Fibroblast of lung (primary cell): ENCODE measurements around the gene CHCHD6. TPM values are rescaled to one million over a fixed set of nuclear protein-coding genes. Genes with fewer than 3 reads are reported as not detected.

Source experiments
- DNase-seq, 2 donors: peaks; one replicate each; pipeline versions ENCODE4 v3.0.0 to v3.0.0-alpha.2; 2010; ENCODE audit warnings: low read depth in 2 of 2
- H2AFZ ChIP-seq: 2 replicates; pipeline ENCODE4 v1.5.1; 2012; ENCODE audit warnings: low read length, control low read depth, inconsistent platforms
- H3K27ac ChIP-seq: 2 replicates; pipeline ENCODE4 v1.5.1; 2011; ENCODE audit warnings: low read length, control low read depth; ENCODE audit not compliant: insufficient read depth
- H3K27me3 ChIP-seq: 2 replicates; pipeline ENCODE4 v1.5.1; 2011; ENCODE audit warnings: mild to moderate bottlenecking, low read length; ENCODE audit not compliant: control insufficient read depth, insufficient read depth
- H3K36me3 ChIP-seq: 2 replicates; pipeline ENCODE4 v1.5.1; 2011; ENCODE audit warnings: low read length; ENCODE audit not compliant: control insufficient read depth, insufficient read depth
- H3K4me1 ChIP-seq: 2 replicates; pipeline ENCODE4 v1.5.1; 2011; ENCODE audit warnings: low read length; ENCODE audit not compliant: control insufficient read depth, insufficient read depth; ENCODE audit errors: extremely low read depth
- H3K4me2 ChIP-seq: 2 replicates; pipeline ENCODE4 v1.5.1; 2011; ENCODE audit warnings: low read length, control low read depth; ENCODE audit not compliant: insufficient read depth; ENCODE audit errors: extremely low read depth
- H3K4me3 ChIP-seq, 4 experiments: fragments of 200-600 bp in 1 of 4; sonication (generic) in 1 of 4; replicated peaks in 1 of 4; 2 replicates each; pipeline ENCODE4 v1.5.1; 2011 to 2016; ENCODE audit warnings: low read length in 4 of 4, low read depth in 3 of 4, mild to moderate bottlenecking in 3 of 4, control low read depth in 2 of 4, inconsistent platforms in 1 of 4, mixed read lengths in 1 of 4; ENCODE audit not compliant: insufficient read depth in 1 of 4; ENCODE audit errors: control extremely low read depth in 1 of 4
- H3K79me2 ChIP-seq: 2 replicates; pipeline ENCODE4 v1.5.1; 2012; ENCODE audit warnings: mild to moderate bottlenecking, low read length, inconsistent platforms; ENCODE audit not compliant: control insufficient read depth, insufficient read depth
- H3K9ac ChIP-seq: 2 replicates; pipeline ENCODE4 v1.5.1; 2011; ENCODE audit warnings: mild to moderate bottlenecking, low read length, control low read depth; ENCODE audit not compliant: insufficient read depth
- H3K9me3 ChIP-seq: 2 replicates; pipeline ENCODE4 v1.5.1; 2012; ENCODE audit warnings: low read depth, low read length; ENCODE audit not compliant: control insufficient read depth, insufficient read depth
- H4K20me1 ChIP-seq: 2 replicates; pipeline ENCODE4 v1.5.1; 2011; ENCODE audit warnings: low read length; ENCODE audit not compliant: control insufficient read depth, insufficient read depth; ENCODE audit errors: extremely low read depth
- EZH2 ChIP-seq: IDR thresholded peaks from 2 replicates; pipeline ENCODE4 v1.5.1; 2012; ENCODE audit warnings: low read length, control low read depth, mild to moderate bottlenecking; ENCODE audit errors: missing control alignments
- polyA plus RNA-seq, 2 donors: library from polyadenylated mRNA; depleted of rRNA in 1 of 2; stranded (reverse) in 1 of 2; unstranded in 1 of 2; fragments of >200 nt; gene quantifications; 2 replicates each; pipeline ENCODE4 v1.2.1, GENCODE V29; 2011 to 2012; ENCODE audit warnings: missing spikeins in 1 of 2
- total RNA-seq: library from RNA; depleted of rRNA; stranded (reverse); fragments of >200 nt; gene quantifications from 2 replicates; pipeline ENCODE4 v1.2.1, GENCODE V29; 2014
- TF ChIP-seq, protein P1 (sequence below), 2 donors: IDR thresholded peaks in 1 of 2; conservative IDR thresholded peaks in 1 of 2; 1 replicate in 1 of 2; 2 replicates in 1 of 2; pipeline ENCODE4 v1.5.1; 2011 to 2012; ENCODE audit warnings: low read length in 2 of 2, control low read depth in 1 of 2, inconsistent platforms in 1 of 2, low read depth in 1 of 2, mild to moderate bottlenecking in 1 of 2

CHCHD6 gene
- total and polyA plus RNA-seq, 2 donors (not counting 1 experiment from before 2014, with no cell fraction given) = 9.5 to 11.1 TPM

DNA sequence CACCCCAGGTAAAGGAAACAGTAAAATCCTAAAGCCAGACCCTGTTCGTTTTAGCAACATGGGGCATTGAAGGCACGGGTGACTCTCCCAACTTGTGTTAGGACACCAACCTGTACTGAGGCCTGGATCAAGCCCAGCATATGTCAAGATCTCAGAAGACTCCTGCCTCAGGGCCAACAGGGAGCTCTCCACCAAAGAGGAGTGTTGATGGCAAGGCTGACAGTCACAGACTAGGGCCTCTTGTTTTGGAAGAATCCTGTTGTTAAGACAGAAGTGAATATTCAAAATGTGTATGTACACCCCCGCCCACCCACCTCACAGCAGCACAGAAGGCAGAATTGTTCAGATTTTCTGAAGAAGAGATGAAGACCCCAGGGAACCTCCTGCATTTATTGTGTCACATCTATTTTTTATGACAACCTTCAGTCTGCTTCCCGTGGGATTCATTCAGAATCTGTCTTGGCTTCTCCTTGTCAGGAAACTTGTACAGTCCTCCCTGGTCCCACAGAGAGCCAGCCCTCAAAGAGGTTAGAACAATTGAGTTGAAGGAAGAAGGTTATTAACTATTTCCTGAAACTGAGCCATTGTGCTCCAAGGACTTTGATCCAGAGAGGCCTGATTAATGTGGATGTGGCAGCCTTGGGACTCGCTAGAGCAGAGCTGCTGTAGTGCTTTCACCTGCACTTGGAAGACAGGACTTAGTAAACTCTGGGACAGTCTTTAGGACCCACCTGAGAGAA, 217.2 kb downstream of the CHCHD6 start:
- no peak overlapping the region for H3K9ac ChIP-seq
- H3K27me3 ChIP-seq = no peaks in the 10 kb centered on the region
- no peaks in the 10 kb centered on the region for H3K79me2 ChIP-seq
- H4K20me1 ChIP-seq = no peaks in the 10 kb centered on the region
- TF ChIP-seq EZH2 = no peak
- TF ChIP-seq, protein P1, sequence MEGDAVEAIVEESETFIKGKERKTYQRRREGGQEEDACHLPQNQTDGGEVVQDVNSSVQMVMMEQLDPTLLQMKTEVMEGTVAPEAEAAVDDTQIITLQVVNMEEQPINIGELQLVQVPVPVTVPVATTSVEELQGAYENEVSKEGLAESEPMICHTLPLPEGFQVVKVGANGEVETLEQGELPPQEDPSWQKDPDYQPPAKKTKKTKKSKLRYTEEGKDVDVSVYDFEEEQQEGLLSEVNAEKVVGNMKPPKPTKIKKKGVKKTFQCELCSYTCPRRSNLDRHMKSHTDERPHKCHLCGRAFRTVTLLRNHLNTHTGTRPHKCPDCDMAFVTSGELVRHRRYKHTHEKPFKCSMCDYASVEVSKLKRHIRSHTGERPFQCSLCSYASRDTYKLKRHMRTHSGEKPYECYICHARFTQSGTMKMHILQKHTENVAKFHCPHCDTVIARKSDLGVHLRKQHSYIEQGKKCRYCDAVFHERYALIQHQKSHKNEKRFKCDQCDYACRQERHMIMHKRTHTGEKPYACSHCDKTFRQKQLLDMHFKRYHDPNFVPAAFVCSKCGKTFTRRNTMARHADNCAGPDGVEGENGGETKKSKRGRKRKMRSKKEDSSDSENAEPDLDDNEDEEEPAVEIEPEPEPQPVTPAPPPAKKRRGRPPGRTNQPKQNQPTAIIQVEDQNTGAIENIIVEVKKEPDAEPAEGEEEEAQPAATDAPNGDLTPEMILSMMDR (conservative IDR thresholded peaks at IDR 0.05 in 1 of 2, IDR thresholded peaks at IDR 0.05 in 1 of 2; ENCODE audit: low read depth in 1 of 2, low read length in 2 of 2) = no peak
- H3K9me3 ChIP-seq = no peaks in the 10 kb centered on the region
- H3K4me2 ChIP-seq = no peak overlapping the region
- peaks cover 3% of the 10 kb centered on the region for H3K4me1 ChIP-seq
- no peak overlapping the region for H3K27ac ChIP-seq
- H2AFZ ChIP-seq = no peak overlapping the region
- DNase-seq = no peak
- H3K4me3 ChIP-seq = no peak overlapping the region
- no peaks in the 10 kb centered on the region for H3K36me3 ChIP-seq

DNA sequence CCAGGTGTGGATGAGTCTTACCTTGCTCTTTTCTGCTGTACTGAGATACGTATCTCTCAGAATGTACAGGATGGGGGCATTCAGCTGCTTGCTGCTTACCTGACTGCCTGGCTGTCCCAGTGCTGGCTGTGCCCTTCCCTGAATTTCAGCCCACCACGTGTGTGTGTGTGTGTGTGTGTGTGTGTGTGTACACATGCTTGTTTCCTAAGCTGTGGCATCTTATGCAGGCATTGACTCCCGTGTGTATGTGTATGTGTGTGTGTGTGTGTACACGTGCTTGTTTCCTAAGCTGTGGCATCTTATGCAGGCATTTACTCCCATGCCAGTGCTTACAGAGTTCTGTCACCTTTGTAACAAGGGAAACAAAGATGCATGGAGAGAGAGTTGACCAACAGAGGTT, 218.4 kb downstream of the CHCHD6 start:
- TF ChIP-seq, protein P1 (conservative IDR thresholded peaks at IDR 0.05 in 1 of 2, IDR thresholded peaks at IDR 0.05 in 1 of 2; ENCODE audit: low read depth in 1 of 2, low read length in 2 of 2) = no peak
- no peak for TF ChIP-seq EZH2
- Histone ChIP-seq H4K20me1 (no peaks in the 10 kb centered on the region), H3K4me1 (peaks cover 12% of the 10 kb centered on the region), H3K4me2 (no peak overlapping the region), H3K27me3 (no peaks in the 10 kb centered on the region), H3K27ac (no peak overlapping the region), H2AFZ (no peak overlapping the region), H3K9me3 (no peaks in the 10 kb centered on the region), H3K4me3 (no peak overlapping the region), H3K36me3 (no peaks in the 10 kb centered on the region), H3K9ac (no peak overlapping the region), H3K79me2 (no peaks in the 10 kb centered on the region)
- DNase-seq = no peak

DNA sequence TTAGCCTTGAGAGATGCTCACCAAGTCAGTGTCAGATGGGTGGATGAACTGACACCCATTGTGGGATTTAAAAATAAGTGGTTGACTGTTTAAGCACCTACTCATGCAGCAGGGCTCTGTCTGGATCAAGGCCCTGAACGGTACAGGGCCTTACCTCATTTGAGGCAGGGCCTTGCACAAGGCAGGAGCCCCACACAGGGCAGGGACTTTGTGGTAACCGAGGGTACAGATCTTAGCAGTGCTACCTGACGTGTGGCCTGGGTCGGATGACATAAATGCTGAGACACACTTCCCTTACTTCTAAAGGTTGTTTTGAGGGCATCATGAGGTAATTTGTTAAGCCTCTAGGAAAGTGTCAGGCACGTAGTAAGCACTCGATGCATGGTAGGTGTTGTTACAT, 219.4 kb downstream of the CHCHD6 start:
- no peak for DNase-seq
- no peak overlapping the region for H3K4me2 ChIP-seq
- TF ChIP-seq EZH2 = no peak
- TF ChIP-seq, protein P1 (conservative IDR thresholded peaks at IDR 0.05 in 1 of 2, IDR thresholded peaks at IDR 0.05 in 1 of 2; ENCODE audit: low read depth in 1 of 2, low read length in 2 of 2) = no peak
- H3K4me3 ChIP-seq = no peak overlapping the region
- peaks cover 12% of the 10 kb centered on the region for H3K4me1 ChIP-seq
- no peaks in the 10 kb centered on the region for H3K79me2 ChIP-seq
- no peaks in the 10 kb centered on the region for H4K20me1 ChIP-seq
- no peak overlapping the region for H3K9ac ChIP-seq
- H3K27ac ChIP-seq = no peak overlapping the region
- no peaks in the 10 kb centered on the region for H3K9me3 ChIP-seq
- H3K36me3 ChIP-seq = no peaks in the 10 kb centered on the region
- H2AFZ ChIP-seq = no peak overlapping the region
- H3K27me3 ChIP-seq = no peaks in the 10 kb centered on the region
